HL-60 (cell line): ENCODE data around the gene UFC1.

ENCODE experiments used
- DNase-seq, 2 experiments: peaks; one replicate each; pipeline ENCODE4 v3.0.0-alpha.2; 2010 to 2020; ENCODE audit warnings: low read depth in 1 of 2, low spot score in 1 of 2
- H3K27ac ChIP-seq: fragments of 250-450 bp; sonication (Bioruptor Pico); replicated peaks from 2 replicates; pipeline ENCODE4 v1.5.1; 2020; ENCODE audit warnings: mild to moderate bottlenecking, moderate library complexity
- H3K27me3 ChIP-seq: fragments of 250-450 bp; sonication (Bioruptor Pico); 2 replicates; pipeline ENCODE4 v1.5.1; 2021; ENCODE audit warnings: mild to moderate bottlenecking, moderate library complexity; ENCODE audit not compliant: insufficient read depth, poor library complexity, severe bottlenecking
- H3K4me3 ChIP-seq: replicated peaks from 2 replicates; pipeline ENCODE4 v1.5.1; 2011; ENCODE audit warnings: mild to moderate bottlenecking, control low read depth, low read length; ENCODE audit not compliant: insufficient read depth
- GABPA ChIP-seq: IDR thresholded peaks from 2 replicates; pipeline ENCODE4 v1.6.1; 2012; ENCODE audit warnings: low read depth
- POLR2AphosphoS5 ChIP-seq: IDR thresholded peaks from 2 replicates; pipeline ENCODE4 v1.6.1; 2012; ENCODE audit warnings: low read depth
- SPI1 ChIP-seq: IDR thresholded peaks from 2 replicates; pipeline ENCODE4 v1.6.1; 2012; ENCODE audit warnings: low read depth, mild to moderate bottlenecking, borderline replicate concordance
- TF ChIP-seq, protein P1 (sequence below): IDR thresholded peaks from 2 replicates; pipeline ENCODE4 v1.6.1; 2012; ENCODE audit warnings: low read depth; ENCODE audit not compliant: insufficient replicate concordance
- TF ChIP-seq, protein P2 (sequence below): IDR thresholded peaks from one replicate; pipeline ENCODE4 v1.5.1; 2011; ENCODE audit warnings: low read length, control low read depth, inconsistent platforms; ENCODE audit not compliant: insufficient read depth

The UFC1 gene

DNA sequence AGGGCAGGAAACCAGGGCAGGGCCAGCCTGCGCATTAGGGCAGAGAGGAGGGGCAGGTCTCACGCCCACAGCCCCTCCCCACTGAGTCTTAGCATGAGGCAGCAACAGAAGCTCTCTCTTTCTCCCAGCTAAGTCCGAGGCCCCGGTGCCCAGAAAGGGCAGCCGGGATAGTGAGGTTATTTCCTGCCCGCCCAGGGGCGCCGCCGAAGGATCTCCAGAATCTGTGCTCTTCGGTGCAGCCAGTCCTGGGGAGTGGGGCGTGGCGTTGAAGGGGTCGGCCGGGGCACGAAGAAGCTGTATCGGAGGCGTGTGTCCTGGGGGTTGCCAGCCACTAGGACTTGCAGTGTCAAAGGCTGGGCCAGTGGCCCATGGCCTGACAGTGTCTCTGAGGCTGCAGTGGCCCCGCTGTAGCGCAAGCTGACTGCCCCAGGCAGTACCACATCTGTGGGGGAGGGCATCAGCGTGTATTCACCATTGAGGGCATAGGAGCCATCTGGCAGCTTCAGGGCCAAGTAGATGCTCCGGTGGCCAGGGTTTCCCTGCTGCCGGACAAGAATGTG is 37.3 kb downstream of the UFC1 start:
- H3K4me3 ChIP-seq = no peak overlapping the region
- H3K27me3 ChIP-seq = no peaks in the 10 kb centered on the region
- no peak for DNase-seq
- TF ChIP-seq, protein P1, sequence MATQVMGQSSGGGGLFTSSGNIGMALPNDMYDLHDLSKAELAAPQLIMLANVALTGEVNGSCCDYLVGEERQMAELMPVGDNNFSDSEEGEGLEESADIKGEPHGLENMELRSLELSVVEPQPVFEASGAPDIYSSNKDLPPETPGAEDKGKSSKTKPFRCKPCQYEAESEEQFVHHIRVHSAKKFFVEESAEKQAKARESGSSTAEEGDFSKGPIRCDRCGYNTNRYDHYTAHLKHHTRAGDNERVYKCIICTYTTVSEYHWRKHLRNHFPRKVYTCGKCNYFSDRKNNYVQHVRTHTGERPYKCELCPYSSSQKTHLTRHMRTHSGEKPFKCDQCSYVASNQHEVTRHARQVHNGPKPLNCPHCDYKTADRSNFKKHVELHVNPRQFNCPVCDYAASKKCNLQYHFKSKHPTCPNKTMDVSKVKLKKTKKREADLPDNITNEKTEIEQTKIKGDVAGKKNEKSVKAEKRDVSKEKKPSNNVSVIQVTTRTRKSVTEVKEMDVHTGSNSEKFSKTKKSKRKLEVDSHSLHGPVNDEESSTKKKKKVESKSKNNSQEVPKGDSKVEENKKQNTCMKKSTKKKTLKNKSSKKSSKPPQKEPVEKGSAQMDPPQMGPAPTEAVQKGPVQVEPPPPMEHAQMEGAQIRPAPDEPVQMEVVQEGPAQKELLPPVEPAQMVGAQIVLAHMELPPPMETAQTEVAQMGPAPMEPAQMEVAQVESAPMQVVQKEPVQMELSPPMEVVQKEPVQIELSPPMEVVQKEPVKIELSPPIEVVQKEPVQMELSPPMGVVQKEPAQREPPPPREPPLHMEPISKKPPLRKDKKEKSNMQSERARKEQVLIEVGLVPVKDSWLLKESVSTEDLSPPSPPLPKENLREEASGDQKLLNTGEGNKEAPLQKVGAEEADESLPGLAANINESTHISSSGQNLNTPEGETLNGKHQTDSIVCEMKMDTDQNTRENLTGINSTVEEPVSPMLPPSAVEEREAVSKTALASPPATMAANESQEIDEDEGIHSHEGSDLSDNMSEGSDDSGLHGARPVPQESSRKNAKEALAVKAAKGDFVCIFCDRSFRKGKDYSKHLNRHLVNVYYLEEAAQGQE = no peak
- TF ChIP-seq, protein P2, sequence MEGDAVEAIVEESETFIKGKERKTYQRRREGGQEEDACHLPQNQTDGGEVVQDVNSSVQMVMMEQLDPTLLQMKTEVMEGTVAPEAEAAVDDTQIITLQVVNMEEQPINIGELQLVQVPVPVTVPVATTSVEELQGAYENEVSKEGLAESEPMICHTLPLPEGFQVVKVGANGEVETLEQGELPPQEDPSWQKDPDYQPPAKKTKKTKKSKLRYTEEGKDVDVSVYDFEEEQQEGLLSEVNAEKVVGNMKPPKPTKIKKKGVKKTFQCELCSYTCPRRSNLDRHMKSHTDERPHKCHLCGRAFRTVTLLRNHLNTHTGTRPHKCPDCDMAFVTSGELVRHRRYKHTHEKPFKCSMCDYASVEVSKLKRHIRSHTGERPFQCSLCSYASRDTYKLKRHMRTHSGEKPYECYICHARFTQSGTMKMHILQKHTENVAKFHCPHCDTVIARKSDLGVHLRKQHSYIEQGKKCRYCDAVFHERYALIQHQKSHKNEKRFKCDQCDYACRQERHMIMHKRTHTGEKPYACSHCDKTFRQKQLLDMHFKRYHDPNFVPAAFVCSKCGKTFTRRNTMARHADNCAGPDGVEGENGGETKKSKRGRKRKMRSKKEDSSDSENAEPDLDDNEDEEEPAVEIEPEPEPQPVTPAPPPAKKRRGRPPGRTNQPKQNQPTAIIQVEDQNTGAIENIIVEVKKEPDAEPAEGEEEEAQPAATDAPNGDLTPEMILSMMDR = no peak
- TF ChIP-seq GABPA (no peak), SPI1 (no peak), POLR2AphosphoS5 (no peak)
- no peak overlapping the region for H3K27ac ChIP-seq

DNA sequence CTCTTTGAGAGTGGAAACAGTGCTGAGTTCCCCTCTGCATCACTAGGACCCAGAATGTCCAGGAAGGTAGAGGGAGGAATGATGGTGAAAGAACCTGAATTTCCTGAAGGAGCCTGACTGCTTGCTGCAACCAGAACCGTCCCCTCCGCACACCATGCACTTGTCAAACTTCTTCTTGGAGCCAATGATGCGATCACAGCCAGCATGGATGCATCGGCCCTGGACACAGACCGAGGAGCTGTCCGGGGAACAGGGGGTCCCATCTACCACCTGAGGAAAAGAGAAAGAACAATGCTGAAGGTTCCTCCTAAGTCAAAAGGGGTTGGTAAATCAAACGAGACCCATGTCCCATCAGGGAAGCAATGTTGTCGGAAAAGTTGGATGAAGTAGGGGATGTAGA is 38.2 kb downstream of the UFC1 start:
- H3K27me3 ChIP-seq = no peaks in the 10 kb centered on the region
- H3K27ac ChIP-seq = no peak overlapping the region

DNA sequence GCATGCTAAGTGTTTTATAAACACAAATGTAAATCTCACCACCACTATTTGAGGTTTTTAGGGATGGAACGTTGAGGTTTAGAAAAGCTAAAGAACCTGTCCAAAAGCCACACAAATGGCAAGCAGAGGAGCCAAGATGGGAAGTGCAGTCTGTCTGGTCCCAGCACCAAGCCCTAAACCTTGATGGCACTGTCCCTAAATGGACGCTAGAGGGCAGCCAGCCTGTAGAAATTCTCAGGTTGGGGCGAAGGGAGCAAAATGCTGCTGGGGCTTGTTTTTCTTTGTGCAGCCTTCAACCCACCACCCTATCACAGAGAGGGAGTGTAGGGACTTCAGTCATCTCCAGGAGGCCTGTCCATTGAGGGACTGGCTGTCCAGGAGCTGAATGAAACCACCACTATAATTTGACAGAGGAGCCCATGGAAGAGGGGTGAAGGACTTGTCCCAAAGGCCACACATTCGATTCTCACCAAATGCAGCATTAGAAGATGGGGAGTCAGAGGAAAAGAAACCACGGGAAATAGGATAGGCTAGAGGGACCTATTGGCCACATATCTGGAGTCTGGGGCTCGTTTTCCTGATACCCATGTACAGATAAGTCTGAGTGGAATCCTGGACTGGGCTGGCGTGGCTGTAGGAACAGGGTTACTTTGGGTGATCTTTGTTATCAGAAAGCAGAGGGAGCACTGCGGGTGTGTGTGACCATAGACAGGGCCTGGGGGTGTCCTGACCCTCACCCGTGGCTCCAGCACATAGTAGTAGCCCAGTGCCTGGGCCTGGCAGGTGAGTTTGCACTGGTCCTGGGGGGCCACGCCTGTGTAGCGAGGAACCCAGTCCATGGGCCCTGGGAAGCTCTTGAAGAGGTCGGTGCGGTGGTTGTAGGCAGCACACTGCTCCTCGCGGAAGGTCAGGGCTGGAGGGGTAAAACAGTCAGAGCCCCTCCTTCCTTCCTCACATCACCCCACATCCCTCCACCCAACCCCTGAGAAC is 39.0 kb downstream of the UFC1 start:
- no peak for TF ChIP-seq POLR2AphosphoS5
- TF ChIP-seq GABPA = no peak
- TF ChIP-seq, protein P1 = no peak
- peak; percentile 74 for TF ChIP-seq SPI1
- TF ChIP-seq, protein P2 = peak; percentile 96
- Histone ChIP-seq H3K4me3 (no peak overlapping the region), H3K27ac (no peak overlapping the region)

More for the DNA sequence above, 38.2 kb downstream of the UFC1 start:
- TF ChIP-seq POLR2AphosphoS5 = no peak
- TF ChIP-seq GABPA = no peak
- TF ChIP-seq, protein P2 = no peak
- no peak for TF ChIP-seq SPI1
- TF ChIP-seq, protein P1 = no peak
- no peak overlapping the region for H3K4me3 ChIP-seq
- no peak for DNase-seq

More for the DNA sequence above, 39.0 kb downstream of the UFC1 start:
- H3K27me3 ChIP-seq = no peaks in the 10 kb centered on the region
- DNase-seq = peak; percentile 61 to 76
